Endothelial cell of umbilical vein (primary cell): ENCODE data around the gene CEP120. TPM values are rescaled to one million over a fixed set of nuclear protein-coding genes. Genes with fewer than 3 reads are reported as not detected.

Source experiments
- BruUV-seq: library from RNA; stranded (reverse); fragments of 400-500 nt; replicated peaks from 2 replicates; lab custom pipeline; 2021; lab: Mats Ljungman, UMichigan
- CTCF ChIA-PET: fragments of 300-600, 350-600 bp; sonication (Branson Sonifier 250); formaldehyde crosslinking; loops from one replicate; lab custom pipeline; 2021; ENCODE audit warnings: antibody characterized with exemption, inconsistent platforms; lab: Charles Lee
- POLR2A ChIA-PET: fragments of 300-600, 350-600 bp; sonication (Branson Sonifier 250); formaldehyde crosslinking; loops from one replicate; lab custom pipeline; 2021; ENCODE audit warnings: antibody characterized with exemption, inconsistent platforms; lab: Charles Lee
- DNase-seq: peaks from one replicate; pipeline ENCODE4 v3.0.0-alpha.2; 2011; ENCODE audit warnings: low read depth, low spot score
- FAIRE-seq: peaks from 2 replicates; lab custom pipeline; 2011; peaks lifted over from hg19 to GRCh38; lab: Jason Lieb, UNC
- H2AFZ ChIP-seq: 2 replicates; pipeline ENCODE4 v1.6.0; 2012; ENCODE audit warnings: low read depth, low read length, control low read depth, inconsistent platforms
- H3K27ac ChIP-seq: 2 replicates; pipeline ENCODE4 v1.5.1; 2011; ENCODE audit warnings: low read depth, mild to moderate bottlenecking, control low read depth, low read length, moderate library complexity; ENCODE audit not compliant: insufficient read depth
- H3K27me3 ChIP-seq, 2 experiments: 2 replicates each; pipeline versions ENCODE4 v1.6.0 to v1.6.1; 2011; ENCODE audit warnings: low read length in 2 of 2, mixed read lengths in 1 of 2; ENCODE audit not compliant: control insufficient read depth in 2 of 2, insufficient read depth in 2 of 2
- H3K36me3 ChIP-seq, 2 experiments: 2 replicates in 1 of 2; 3 replicates in 1 of 2; pipeline ENCODE4 v1.5.1; 2011; ENCODE audit warnings: low read length in 2 of 2, mild to moderate bottlenecking in 1 of 2, moderate library complexity in 1 of 2; ENCODE audit not compliant: control insufficient read depth in 2 of 2, insufficient read depth in 2 of 2; ENCODE audit errors: extremely low read depth in 1 of 2
- H3K4me1 ChIP-seq: 3 replicates; pipeline ENCODE4 v1.5.1; 2011; ENCODE audit warnings: mild to moderate bottlenecking, low read length; ENCODE audit not compliant: control insufficient read depth, insufficient read depth; ENCODE audit errors: extremely low read depth
- H3K4me2 ChIP-seq: 2 replicates; pipeline ENCODE4 v1.6.1; 2011; ENCODE audit warnings: low read length, control low read depth, mixed read lengths; ENCODE audit not compliant: insufficient read depth
- H3K4me3 ChIP-seq, 3 experiments: fragments of 200-600 bp in 1 of 3; sonication (generic), shearing (Covaris generic) in 1 of 3; replicated peaks in 1 of 3; 2 replicates each; pipeline ENCODE4 v1.5.1; 2011 to 2016; ENCODE audit warnings: control low read depth in 3 of 3, low read length in 3 of 3, mild to moderate bottlenecking in 2 of 3, inconsistent platforms in 1 of 3, low read depth in 1 of 3, moderate library complexity in 1 of 3; ENCODE audit not compliant: insufficient read depth in 1 of 3
- H3K79me2 ChIP-seq: 2 replicates; pipeline ENCODE4 v1.6.0; 2012; ENCODE audit warnings: low read length, inconsistent platforms; ENCODE audit not compliant: control insufficient read depth, insufficient read depth
- H3K9ac ChIP-seq: replicated peaks from 2 replicates; pipeline ENCODE3; 2011; ENCODE audit warnings: low read length, control low read depth; ENCODE audit not compliant: insufficient read depth; ENCODE audit errors: extremely low read depth
- H3K9me1 ChIP-seq: replicated peaks from 3 replicates; pipeline ENCODE4 v1.6.0; 2011; ENCODE audit warnings: mild to moderate bottlenecking, low read length; ENCODE audit not compliant: control insufficient read depth, insufficient read depth; ENCODE audit errors: extremely low read depth
- H3K9me3 ChIP-seq: replicated peaks from 2 replicates; pipeline ENCODE4 v1.5.1; 2012; ENCODE audit warnings: low read length, inconsistent platforms; ENCODE audit not compliant: control insufficient read depth, insufficient read depth
- H4K20me1 ChIP-seq: replicated peaks from 2 replicates; pipeline ENCODE3; 2011; ENCODE audit warnings: mild to moderate bottlenecking, low read length; ENCODE audit not compliant: control insufficient read depth, insufficient read depth; ENCODE audit errors: extremely low read depth
- CTCF ChIP-seq, 2 donors: IDR thresholded peaks; 1 replicate in 1 of 2; 2 replicates in 1 of 2; pipeline ENCODE4 v1.5.1; 2011; ENCODE audit warnings: low read length in 2 of 2, mild to moderate bottlenecking in 2 of 2, moderate library complexity in 2 of 2, control low read depth in 1 of 2, inconsistent platforms in 1 of 2, low read depth in 1 of 2; ENCODE audit not compliant: insufficient read depth in 1 of 2; ENCODE audit errors: extremely low read depth in 1 of 2
- EZH2 ChIP-seq: IDR thresholded peaks from 2 replicates; pipeline ENCODE4 v1.6.1; 2012; ENCODE audit warnings: borderline replicate concordance, low read depth, mild to moderate bottlenecking, moderate library complexity, low read length, inconsistent platforms; ENCODE audit not compliant: severe bottlenecking
- FOS ChIP-seq: IDR thresholded peaks from 2 replicates; pipeline ENCODE4 v1.6.1; 2011; ENCODE audit warnings: mild to moderate bottlenecking, low read length, moderate library complexity, borderline replicate concordance; ENCODE audit not compliant: insufficient read depth
- GATA2 ChIP-seq: IDR thresholded peaks from 2 replicates; pipeline ENCODE4 v1.7.0; 2011; ENCODE audit warnings: low read depth, mild to moderate bottlenecking, moderate library complexity, mixed read lengths, low read length; ENCODE audit not compliant: insufficient read length, insufficient read depth
- JUN ChIP-seq: IDR thresholded peaks from 2 replicates; pipeline ENCODE4 v1.6.1; 2011; ENCODE audit warnings: borderline replicate concordance, low read depth; ENCODE audit not compliant: insufficient read length, insufficient read depth
- MAX ChIP-seq: IDR thresholded peaks from 2 replicates; pipeline ENCODE4 v1.6.1; 2011; ENCODE audit not compliant: insufficient read depth, insufficient read length
- MYC ChIP-seq: IDR thresholded peaks from one replicate; pipeline ENCODE4 v1.6.1; 2011; ENCODE audit warnings: mild to moderate bottlenecking, low read depth, low read length
- POLR2A ChIP-seq: IDR thresholded peaks from 2 replicates; pipeline ENCODE4 v1.6.1; 2012; ENCODE audit warnings: low read depth, mild to moderate bottlenecking, control low read depth, low read length
- POLR2AphosphoS5 ChIP-seq: IDR thresholded peaks from 2 replicates; pipeline ENCODE4 v1.6.1; 2012; ENCODE audit warnings: low read depth, mild to moderate bottlenecking, control low read depth, low read length, moderate library complexity; ENCODE audit not compliant: insufficient read depth
- dilution Hi-C: fragments of 300-500 bp; cut with MboI; formaldehyde crosslinking; loops from one replicate; pipeline ENCODE4 v1.15.0; 2019; ENCODE audit warnings: low sequenced_read_pairs; ENCODE audit not compliant: extremely low pct_ligation_motif_present
- intact Hi-C: fragments of 100-400 bp; cut with micrococcal nuclease; formaldehyde crosslinking; loops from one replicate; pipeline ENCODE4 v1.10.0; 2022
- polyA plus RNA-seq, 4 experiments: library from polyadenylated mRNA; depleted of rRNA in 3 of 4; stranded (reverse) in 3 of 4; unstranded in 1 of 4; fragments of >200 nt; gene quantifications; 2 replicates each; pipeline versions ENCODE4 v1.2.1 to v1.2.3, GENCODE V29; 2011 to 2012; ENCODE audit warnings: missing spikeins in 1 of 4
- total RNA-seq: library from RNA; stranded (reverse); gene quantifications from 2 replicates; pipeline ENCODE4 v1.2.3, GENCODE V29; 2021

The CEP120 gene
- total and polyA plus RNA-seq, 2 donors (not counting 3 experiments of a cell fraction or from before 2014, with no cell fraction given): 6.6 to 18.8 TPM

GRCh38 chr5:123351820-123352219, 71.4 kb downstream of the CEP120 start:
- Histone ChIP-seq H3K9me1 (no peaks in the 10 kb centered on the region), H3K79me2 (no peaks in the 10 kb centered on the region), H3K36me3 (peaks cover 0 to 2% of the 10 kb centered on the region in 2 experiments), H3K9me3 (no peaks in the 10 kb centered on the region), H3K27me3 (no peaks in the 10 kb centered on the region), H3K27ac (no peak overlapping the region), H3K4me1 (no peaks in the 10 kb centered on the region), H3K9ac (no peak overlapping the region), H3K4me3 (no peak overlapping the region), H3K4me2 (no peak overlapping the region), H2AFZ (no peak overlapping the region), H4K20me1 (no peaks in the 10 kb centered on the region)
- dilution Hi-C loops (no loop called here), intact Hi-C loops (no loop called here)
- FAIRE-seq (no peak), DNase-seq (no peak)
- ChIA-PET CTCF (no interaction called here), POLR2A (no interaction called here)
- no TSS peak for BruUV-seq
- TF ChIP-seq POLR2AphosphoS5 (no peak), JUN (no peak), GATA2 (no peak), MAX (no peak), CTCF (IDR thresholded peaks at IDR 0.05; ENCODE audit: extremely low read depth in 1 of 2, insufficient read depth in 1 of 2, low read depth in 1 of 2, low read length in 2 of 2) (no peak), POLR2A (no peak), EZH2 (no peak), MYC (no peak), FOS (no peak)
